T-helper 2 cell treated with Interferon-gamma antibody and Interleukin-4, amounts not matched to agents 100 ng/mL and 5 ng/mL, for 36 hours (primary cell): ENCODE data around the gene COG3. TPM values are rescaled to one million over a fixed set of nuclear protein-coding genes. Genes with fewer than 3 reads are reported as not detected.
"Not testable (repeated sequence)": the region's sequence is repeated elsewhere in the genome, so short reads cannot be mapped to it uniquely, and the experiment has no call there.

Experiments
- intact Hi-C: fragments of 100-400 bp; cut with micrococcal nuclease; formaldehyde crosslinking; loops from one replicate; pipeline ENCODE4 v1.15.1; 2023
- total RNA-seq: library from RNA; stranded (reverse); gene quantifications from 2 replicates; pipeline ENCODE4 v1.2.3, GENCODE V29; 2022

Gene COG3
- 29.1 and 31.5 TPM in 2 replicates for total RNA-seq

GRCh38 chr13:45464687-45465453 is at the start of gene COG3:
Gene COG3 (plus strand): TSS chr13:45464939. CDS start chr13:45465037, 98 bp downstream.
- intact Hi-C loops, result loop anchor here (1.0 to 10.0 kb wide), 9 partner anchors 24 to 888 kb away; partner anchors contain the start of genes GPALPP1, GTF2F2, NUFIP1 and SLC25A30

- intact Hi-C loops, result loop anchor here (10.0 kb wide), 1 partner anchor 640 kb away; the partner anchor contains the start of gene ZC3H13
Observed at GRCh38 chr13:45415112-45415511, 49.6 kb upstream of the COG3 start.

GRCh38 chr13:45416516-45417128 is 48.1 kb upstream of the COG3 start:
- intact Hi-C loops, result loop anchor here (1.0 to 10.0 kb wide), 4 partner anchors 18 to 638 kb away; partner anchors contain the start of genes TPT1 and ZC3H13

- intact Hi-C loops, result loop anchor here (1.0 to 10.0 kb wide), 5 partner anchors 19 to 637 kb away; partner anchors contain the start of genes COG3, TPT1 and ZC3H13
Observed at GRCh38 chr13:45417790-45418534, 46.8 kb upstream of the COG3 start, which contains the start of gene SLC25A30. Gene SLC25A30 (minus strand): TSS chr13:45418373. CDS start chr13:45411425, 6,948 bp downstream.

- intact Hi-C loops, result loop anchor here (10.0 kb wide), 1 partner anchor 635 kb away; the partner anchor contains the start of gene ZC3H13
Observed at GRCh38 chr13:45419389-45419788, 45.4 kb upstream of the COG3 start.

GRCh38 chr13:45419945-45420344 is 44.8 kb upstream of the COG3 start:
- intact Hi-C loops, result loop anchor here (10.0 kb wide), 1 partner anchor 635 kb away; the partner anchor contains the start of gene ZC3H13

- intact Hi-C loops, result no loop called here
Observed at GRCh38 chr13:45422731-45423292, 41.9 kb upstream of the COG3 start.

GRCh38 chr13:45426056-45426841 is 38.5 kb upstream of the COG3 start:
- intact Hi-C loops, result not testable (repeated sequence)

GRCh38 chr13:45432737-45433380 is 31.9 kb upstream of the COG3 start:
- intact Hi-C loops, result no loop called here

- intact Hi-C loops, result no loop called here
Observed at GRCh38 chr13:45433381-45433790, 31.4 kb upstream of the COG3 start.

- intact Hi-C loops, result no loop called here
Observed at GRCh38 chr13:45434556-45435371, 30.0 kb upstream of the COG3 start.

- intact Hi-C loops, result no loop called here
Observed at GRCh38 chr13:45436332-45436731, 28.4 kb upstream of the COG3 start.

- intact Hi-C loops, result no loop called here
Observed at GRCh38 chr13:45436953-45437352, 27.8 kb upstream of the COG3 start.

GRCh38 chr13:45437947-45438346 is 26.8 kb upstream of the COG3 start:
- intact Hi-C loops, result no loop called here

GRCh38 chr13:45439008-45439407 is 25.7 kb upstream of the COG3 start:
- intact Hi-C loops, result no loop called here

GRCh38 chr13:45439781-45440462 is 24.8 kb upstream of the COG3 start:
- intact Hi-C loops, result no loop called here

- intact Hi-C loops, result loop anchor here (1.0 kb wide), 1 partner anchor 23 kb away; the partner anchor contains the start of gene COG3
Observed at GRCh38 chr13:45441633-45442032, 23.1 kb upstream of the COG3 start.

GRCh38 chr13:45445053-45445452 is 19.7 kb upstream of the COG3 start:
- intact Hi-C loops, result no loop called here
